GM12875 (cell line): ENCODE measurements around the gene EIF3L.
A peak's percentile ranks its signal among the peaks of the same experiment; 100 is the strongest.

ENCODE experiments used
- H3K4me3 ChIP-seq: one replicate; pipeline ENCODE4 v1.5.1; 2011; ENCODE audit warnings: low read depth, low read length, control low read depth
- CTCF ChIP-seq: IDR thresholded peaks from 2 replicates; pipeline ENCODE4 v1.5.1; 2011; ENCODE audit warnings: low read depth, mild to moderate bottlenecking, control low read depth, inconsistent platforms, low read length, moderate library complexity, borderline replicate concordance; ENCODE audit not compliant: insufficient read depth

Gene EIF3L

DNA sequence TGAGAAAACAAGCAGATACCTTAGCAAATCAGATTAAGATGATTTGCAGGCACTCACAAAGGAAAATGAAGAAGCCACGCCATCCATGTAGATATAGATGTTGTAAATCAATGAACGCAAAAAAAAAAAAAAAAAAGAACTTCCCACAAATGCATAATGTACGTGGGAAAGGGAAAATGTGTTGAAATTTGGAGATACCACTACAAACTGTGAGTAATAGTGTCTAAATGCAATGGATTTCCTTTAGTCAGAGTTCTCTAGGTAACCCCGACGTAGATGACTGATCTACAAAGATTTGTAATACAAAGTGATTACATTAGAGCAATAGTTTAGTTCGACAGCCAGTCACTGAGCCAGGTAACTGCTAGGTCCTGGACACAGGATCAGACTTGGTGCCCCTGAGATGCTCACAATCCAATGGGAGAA is 4.3 kb upstream of the EIF3L start:
- no peak overlapping the region for H3K4me3 ChIP-seq
- no peak for TF ChIP-seq CTCF

- H3K4me3 ChIP-seq, result no peak overlapping the region
- no peak for TF ChIP-seq CTCF
Measured at GRCh38 chr22:37846433-37846832, 2.8 kb upstream of the EIF3L start.

DNA sequence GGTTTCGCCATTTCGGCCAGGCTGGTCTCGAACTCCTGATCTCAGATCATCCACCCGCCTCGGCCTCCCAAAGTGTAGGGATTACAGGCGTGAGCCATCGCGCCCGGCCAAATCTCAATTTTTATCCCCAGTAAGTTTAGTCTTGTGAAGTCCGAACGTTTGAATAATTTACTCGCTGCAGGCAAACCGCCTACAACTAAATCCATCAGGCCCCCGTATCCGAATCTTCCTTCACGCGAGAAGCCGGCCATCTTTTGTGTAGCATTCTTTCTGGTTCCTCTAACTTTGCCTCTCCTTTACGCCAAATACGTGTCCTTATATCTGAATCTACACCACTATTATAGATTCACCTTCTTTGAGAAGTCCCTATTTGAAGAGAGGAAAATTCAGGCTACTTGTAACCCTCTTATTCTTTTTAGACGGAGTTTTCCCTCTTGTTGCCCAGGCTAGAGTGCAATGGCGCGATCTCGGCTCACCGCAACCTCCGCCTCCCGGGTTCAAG is 581 bp upstream of the EIF3L start:
- peak overlapping the region; percentile 93 for H3K4me3 ChIP-seq
- TF ChIP-seq CTCF, result no peak

GRCh38 chr22:37850801-37851200 is 1.6 kb downstream of the EIF3L start:
- no peak overlapping the region for H3K4me3 ChIP-seq
- TF ChIP-seq CTCF, result no peak

DNA sequence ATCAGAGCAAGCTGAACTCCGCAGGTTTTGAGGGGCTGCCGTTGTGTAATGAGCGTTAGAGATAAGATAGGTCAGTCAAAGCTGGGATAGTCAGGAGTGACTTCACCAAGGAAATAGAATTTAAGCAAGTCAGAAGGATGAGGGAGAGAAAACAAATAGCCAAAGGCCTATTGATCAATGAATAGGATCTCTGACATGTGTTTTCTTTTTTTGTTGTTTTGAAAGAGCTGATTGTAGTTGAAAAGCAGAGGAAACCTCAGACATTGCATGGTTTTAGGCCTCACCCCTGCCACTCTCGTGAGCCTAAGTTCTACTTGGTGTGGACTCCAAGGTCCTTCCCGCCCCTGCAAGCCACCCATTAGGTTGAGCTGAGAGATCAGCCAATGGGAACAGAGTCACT is 3.2 kb downstream of the EIF3L start:
- no peak overlapping the region for H3K4me3 ChIP-seq
- no peak for TF ChIP-seq CTCF

DNA sequence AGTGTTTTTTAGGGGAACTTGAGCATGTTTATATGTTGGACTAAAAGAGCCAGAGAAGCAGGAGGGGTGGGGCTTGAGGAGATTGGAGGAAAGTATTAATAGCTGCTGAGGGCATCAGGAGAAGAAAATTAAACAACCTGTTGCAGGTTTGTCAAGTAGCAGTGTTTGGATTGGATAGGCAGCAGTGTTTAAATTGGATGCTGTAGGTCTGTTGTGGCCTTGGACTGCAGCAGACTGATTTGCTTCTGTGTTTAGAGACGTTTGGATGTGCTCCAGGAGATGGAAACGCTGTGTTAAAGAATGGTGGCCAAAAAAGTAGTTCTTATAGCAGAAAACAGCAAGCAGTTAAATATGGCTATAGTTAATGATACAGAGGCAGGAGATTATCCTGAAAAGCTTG is 5.7 kb downstream of the EIF3L start:
- no peak for TF ChIP-seq CTCF
- H3K4me3 ChIP-seq, result no peak overlapping the region

DNA sequence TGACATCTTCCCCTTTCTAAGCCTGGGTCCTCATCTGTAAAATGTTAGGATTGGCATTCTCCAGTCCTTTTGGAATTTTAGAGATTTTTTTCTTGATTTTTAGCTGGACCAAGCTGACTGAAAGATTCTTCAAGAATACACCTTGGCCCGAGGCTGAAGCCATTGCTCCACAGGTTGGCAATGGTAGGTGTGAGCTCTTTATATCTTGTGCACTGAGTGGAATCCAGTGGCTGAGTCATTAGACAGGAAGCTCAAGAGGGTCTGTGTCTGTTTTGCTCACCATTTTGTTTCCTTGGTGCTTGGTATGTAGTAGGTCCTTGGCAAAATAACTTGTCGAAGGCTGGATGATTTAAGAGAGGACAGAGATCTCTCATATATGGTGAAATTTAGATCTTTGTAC is 6.2 kb downstream of the EIF3L start:
- no peak for TF ChIP-seq CTCF
- H3K4me3 ChIP-seq, result no peak overlapping the region
